ENCODE data around the gene PERM1.
"Not testable (repeated sequence)": the region's sequence is repeated elsewhere in the genome, so short reads cannot be mapped to it uniquely, and the experiment has no call there.

PERM1 gene

GRCh38 chr1:1023700-1024099 is 41.8 kb upstream of the PERM1 start:
- Histone ChIP-seq H3K9ac (no peak overlapping the region), H3K27me3 (peaks cover 9% of the 10 kb centered on the region), H3K27ac (0 out of 2 replicates have a peak overlapping the region, but pooled peaks have one; percentile 58), H3K4me1 (peaks cover 82% of the 10 kb centered on the region), H4K20me1 (peaks cover 52% of the 10 kb centered on the region), H3K4me3 (peak overlapping the region; percentile 77), H3K4me2 (peak overlapping the region; percentile 99), H3K9me3 (no peaks in the 10 kb centered on the region), H3K36me3 (peaks cover 5% of the 10 kb centered on the region; the same call in 1 of the 2 replicates)
- no peak for TF ChIP-seq Cebpa-rat (IDR thresholded peaks at IDR 0.05)

GRCh38 chr1:1022302-1023009 is 40.6 kb upstream of the PERM1 start:
- peak overlapping the region; percentile 77 for H3K4me3 ChIP-seq

GRCh38 chr1:1021920-1022259 is 40.0 kb upstream of the PERM1 start:
- Histone ChIP-seq H3K9ac (no peak overlapping the region), H3K36me3 (peaks cover 5% of the 10 kb centered on the region; the same call in 1 of the 2 replicates), H3K4me3 (peak overlapping the region; percentile 77), H3K4me2 (peak overlapping the region; percentile 99), H3K27me3 (peaks cover 9% of the 10 kb centered on the region), H3K4me1 (peaks cover 67% of the 10 kb centered on the region), H4K20me1 (peaks cover 42% of the 10 kb centered on the region), H3K9me3 (no peaks in the 10 kb centered on the region), H3K27ac (no peak overlapping the region)
- TF ChIP-seq Cebpa-rat (IDR thresholded peaks at IDR 0.05): no peak

More at GRCh38 chr1:1022302-1023009, 40.6 kb upstream of the PERM1 start:
- peaks cover 5% of the 10 kb centered on the region; the same call in 1 of the 2 replicates for H3K36me3 ChIP-seq
- peak overlapping the region; percentile 55; the same call in 1 of the 2 replicates for H3K9ac ChIP-seq
- H3K9me3 ChIP-seq: no peaks in the 10 kb centered on the region
- H3K4me1 ChIP-seq: peaks cover 72% of the 10 kb centered on the region
- peak overlapping the region; percentile 58; the same call in 1 of the 2 replicates for H3K27ac ChIP-seq
- peak overlapping the region; percentile 99 for H3K4me2 ChIP-seq
- peaks cover 9% of the 10 kb centered on the region for H3K27me3 ChIP-seq
- TF ChIP-seq Cebpa-rat (IDR thresholded peaks at IDR 0.05): no peak
- H4K20me1 ChIP-seq: peaks cover 48% of the 10 kb centered on the region

DNA sequence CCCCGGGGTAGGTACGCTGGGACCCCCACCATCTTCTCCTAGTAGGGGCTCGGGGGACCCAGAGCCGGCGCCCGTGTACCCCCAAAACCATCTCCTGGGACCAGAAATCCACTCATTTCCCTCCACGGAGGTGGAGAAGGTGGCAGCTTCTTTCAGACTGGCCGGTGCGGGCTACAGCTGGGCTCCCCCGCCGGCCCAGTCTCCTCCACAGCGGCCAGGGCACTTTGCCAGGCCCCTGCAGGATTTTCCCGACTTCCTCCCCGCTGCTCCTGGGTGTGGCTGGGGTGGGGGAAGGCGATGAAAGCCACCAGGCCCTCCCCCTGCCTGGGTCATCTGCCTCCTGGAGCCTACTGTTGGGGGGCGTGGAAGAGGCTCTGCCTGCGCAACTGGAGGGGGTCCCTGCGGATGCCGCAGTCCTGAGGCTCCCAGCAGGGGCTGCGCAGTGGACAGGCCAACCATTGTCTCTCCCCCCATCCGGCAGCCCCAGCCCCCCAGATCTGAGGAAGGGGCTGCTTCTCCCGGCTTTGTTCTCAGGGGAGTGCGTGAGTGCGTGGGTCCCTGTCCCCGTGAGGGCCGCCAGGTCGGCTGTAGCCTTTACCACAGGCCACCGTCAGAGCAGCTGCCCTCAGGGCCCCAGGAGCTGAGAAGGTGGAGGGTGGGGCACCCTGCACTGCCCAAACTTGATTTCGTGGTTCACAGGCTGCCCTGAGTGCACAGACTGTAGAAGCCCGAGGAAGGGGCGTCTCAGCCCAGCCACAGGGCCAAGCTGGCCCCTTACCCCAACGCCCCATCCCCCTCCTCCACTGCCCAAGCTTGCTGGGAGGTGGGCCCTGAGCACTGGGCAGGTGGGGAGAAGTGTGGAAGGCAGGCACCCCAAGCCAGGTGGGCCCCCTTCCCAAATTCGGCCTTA is 39.4 kb upstream of the PERM1 start:
- Histone ChIP-seq H3K9ac (peak overlapping the region; percentile 67), H3K4me3 (peak overlapping the region; percentile 77), H3K9me3 (no peaks in the 10 kb centered on the region), H3K36me3 (peaks cover 5% of the 10 kb centered on the region; the same call in 1 of the 2 replicates), H3K4me2 (peak overlapping the region; percentile 99), H3K27me3 (peaks cover 9% of the 10 kb centered on the region), H3K4me1 (peaks cover 67% of the 10 kb centered on the region), H4K20me1 (peaks cover 36% of the 10 kb centered on the region), H3K27ac (0 out of 2 replicates have a peak overlapping the region, but pooled peaks have one; percentile 22)
- no peak for TF ChIP-seq Cebpa-rat (IDR thresholded peaks at IDR 0.05)

DNA sequence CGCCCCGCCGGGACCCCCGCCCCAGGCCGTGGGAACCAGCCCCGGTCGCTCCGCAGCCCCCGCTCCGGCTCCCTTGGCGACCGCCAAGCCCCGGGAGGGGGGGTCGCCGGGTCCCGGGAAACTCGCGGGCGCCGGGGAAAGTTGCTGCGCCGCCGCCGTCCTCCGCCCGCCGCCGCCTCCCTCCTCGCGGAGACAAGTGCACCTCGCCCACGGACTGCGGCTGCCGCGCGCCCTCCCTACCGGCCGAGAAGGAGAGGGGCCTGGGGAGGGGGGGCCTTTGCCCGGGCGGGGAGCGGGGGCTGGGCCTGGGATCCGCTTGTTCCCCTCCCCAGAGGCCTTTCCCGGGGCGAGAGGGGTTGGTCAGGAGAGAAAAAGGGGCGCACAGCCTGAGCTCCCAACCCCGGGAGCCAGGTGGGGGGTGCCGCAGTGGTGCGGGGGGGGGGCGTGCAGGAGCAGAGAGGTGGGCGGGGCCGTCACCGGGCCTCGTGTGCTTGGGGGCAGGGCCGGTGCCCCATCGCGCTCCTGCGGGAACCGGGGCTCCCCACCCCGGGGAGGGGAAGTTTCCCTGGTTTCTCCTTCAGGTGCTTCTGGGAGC is 38.6 kb upstream of the PERM1 start:
- Histone ChIP-seq H3K9me3 (no peaks in the 10 kb centered on the region), H3K4me1 (peaks cover 65% of the 10 kb centered on the region), H4K20me1 (peaks cover 30% of the 10 kb centered on the region), H3K4me2 (peak overlapping the region; percentile 99), H3K9ac (peak overlapping the region; percentile 75), H3K36me3 (peaks cover 5% of the 10 kb centered on the region; the same call in 1 of the 2 replicates), H3K4me3 (peak overlapping the region; percentile 77), H3K27ac (peak overlapping the region; percentile 59; the same call in 1 of the 2 replicates), H3K27me3 (peaks cover 9% of the 10 kb centered on the region)
- no peak for TF ChIP-seq Cebpa-rat (IDR thresholded peaks at IDR 0.05)

DNA sequence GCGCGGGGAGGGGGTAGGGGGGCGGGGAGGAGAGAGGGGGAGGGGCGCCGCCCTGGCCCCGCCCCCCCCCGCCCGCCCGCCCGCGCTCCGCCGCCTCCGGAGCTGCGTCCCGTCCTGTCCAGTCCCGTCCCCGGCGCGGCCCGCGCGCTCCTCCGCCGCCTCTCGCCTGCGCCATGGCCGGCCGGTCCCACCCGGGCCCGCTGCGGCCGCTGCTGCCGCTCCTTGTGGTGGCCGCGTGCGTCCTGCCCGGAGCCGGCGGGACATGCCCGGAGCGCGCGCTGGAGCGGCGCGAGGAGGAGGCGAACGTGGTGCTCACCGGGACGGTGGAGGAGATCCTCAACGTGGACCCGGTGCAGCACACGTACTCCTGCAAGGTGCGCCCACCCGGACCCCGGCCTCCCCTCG is 38.1 kb upstream of the PERM1 start, which contains the start of gene AGRN:
TSS of gene AGRN (plus strand) at position 121 of the 405 bp plus-strand sequence. CDS start at position 174, 53 bp downstream.
- Histone ChIP-seq H3K4me2 (peak within 1 kb of the TSS; percentile 99), H3K4me3 (peak within 1 kb of the TSS; percentile 77), H3K27me3 (peaks cover 9% of the 10 kb centered on the region), H4K20me1 (peaks cover 30% of the 10 kb centered on the region), H3K9ac (peak within 1 kb of the TSS; percentile 75), H3K27ac (peak within 1 kb of the TSS; percentile 78), H3K4me1 (peaks cover 66% of the 10 kb centered on the region), H3K36me3 (peaks cover 5% of the 10 kb centered on the region; the same call in 1 of the 2 replicates), H3K9me3 (no peaks in the 10 kb centered on the region)
- TF ChIP-seq Cebpa-rat (IDR thresholded peaks at IDR 0.05): no peak

GRCh38 chr1:1019122-1019999 is 37.5 kb upstream of the PERM1 start:
- Histone ChIP-seq H3K4me3 (peak overlapping the region; percentile 66), H3K9ac (peak overlapping the region; percentile 74; the same call in 1 of the 2 replicates), H3K27me3 (peaks cover 9% of the 10 kb centered on the region), H3K4me1 (peaks cover 66% of the 10 kb centered on the region), H3K4me2 (peak overlapping the region; percentile 54), H3K36me3 (peaks cover 2% of the 10 kb centered on the region; the same call in 1 of the 2 replicates), H3K27ac (peak overlapping the region; percentile 78), H3K9me3 (no peaks in the 10 kb centered on the region), H4K20me1 (peaks cover 30% of the 10 kb centered on the region)
- TF ChIP-seq Cebpa-rat (IDR thresholded peaks at IDR 0.05): no peak

GRCh38 chr1:1018321-1018685 is 36.4 kb upstream of the PERM1 start:
- not testable (repeated sequence) for H3K4me3 ChIP-seq, H3K9ac ChIP-seq, H3K4me2 ChIP-seq, H3K27ac ChIP-seq, H3K36me3 ChIP-seq, H3K27me3 ChIP-seq, H3K9me3 ChIP-seq
- Histone ChIP-seq H3K4me1 (peaks cover 65% of the 10 kb centered on the region), H4K20me1 (peaks cover 20% of the 10 kb centered on the region)

GRCh38 chr1:1017397-1018320 is 35.8 kb upstream of the PERM1 start:
- H3K36me3 ChIP-seq, H3K27ac ChIP-seq, H3K9ac ChIP-seq, H3K9me3 ChIP-seq, H3K4me2 ChIP-seq, H3K4me3 ChIP-seq, H3K27me3 ChIP-seq: not testable (repeated sequence)
- peaks cover 15% of the 10 kb centered on the region for H4K20me1 ChIP-seq
- peaks cover 61% of the 10 kb centered on the region for H3K4me1 ChIP-seq
